DND-41 (cell line): ENCODE data around the gene AVL9.
"Not testable (repeated sequence)": the region's sequence is repeated elsewhere in the genome, so short reads cannot be mapped to it uniquely, and the experiment has no call there.

Source experiments
- ATAC-seq: fragments of 200-7000 bp; cut with Tn5 transposase; 3 replicates; pipeline ENCODE4 v1.9.1; 2021; ENCODE audit warnings: low read depth; ENCODE audit not compliant: insufficient read depth
- DNase-seq: peaks from one replicate; pipeline ENCODE4 v3.0.0-alpha.2; 2020
- H2AFZ ChIP-seq: 2 replicates; pipeline ENCODE4 v1.6.0; 2012; ENCODE audit warnings: low read depth, low read length
- H3K27ac ChIP-seq: 2 replicates; pipeline ENCODE4 v1.5.1; 2012; ENCODE audit warnings: low read length, inconsistent platforms
- H3K27me3 ChIP-seq: fragments of 200-600 bp; sonication (generic); 2 replicates; pipeline ENCODE4 v1.6.0; 2012; ENCODE audit warnings: low read length, mild to moderate bottlenecking, inconsistent platforms; ENCODE audit not compliant: insufficient read depth, poor library complexity
- H3K36me3 ChIP-seq: 2 replicates; pipeline ENCODE4 v1.5.1; 2012; ENCODE audit warnings: low read length, inconsistent platforms; ENCODE audit not compliant: insufficient read depth
- H3K4me1 ChIP-seq: 2 replicates; pipeline ENCODE4 v1.5.1; 2012; ENCODE audit warnings: mild to moderate bottlenecking, low read length; ENCODE audit not compliant: insufficient read depth
- H3K4me2 ChIP-seq: 2 replicates; pipeline ENCODE4 v1.6.0; 2012; ENCODE audit warnings: mild to moderate bottlenecking, moderate library complexity, low read length, inconsistent platforms; ENCODE audit not compliant: insufficient read depth
- H3K4me3 ChIP-seq, 2 experiments: fragments of 200-600 bp in 1 of 2; shearing (Covaris generic) in 1 of 2; 2 replicates each; pipeline ENCODE4 v1.5.1; 2012 to 2016; ENCODE audit warnings: inconsistent platforms in 2 of 2, low read length in 2 of 2, mild to moderate bottlenecking in 2 of 2, low read depth in 1 of 2, moderate library complexity in 1 of 2
- H3K79me2 ChIP-seq: 2 replicates; pipeline ENCODE4 v1.6.0; 2012; ENCODE audit warnings: low read length, inconsistent platforms; ENCODE audit not compliant: insufficient read depth
- H3K9ac ChIP-seq: 2 replicates; pipeline ENCODE4 v1.6.0; 2012; ENCODE audit warnings: low read depth, mild to moderate bottlenecking, inconsistent platforms, low read length, moderate library complexity
- H3K9me3 ChIP-seq: 2 replicates; pipeline ENCODE4 v1.5.1; 2012; ENCODE audit warnings: low read length, moderate library complexity, mild to moderate bottlenecking, inconsistent platforms; ENCODE audit not compliant: insufficient read depth, severe bottlenecking
- H4K20me1 ChIP-seq: 2 replicates; pipeline ENCODE4 v1.6.0; 2012; ENCODE audit warnings: low read length; ENCODE audit not compliant: insufficient read depth
- CTCF ChIP-seq: IDR thresholded peaks from 2 replicates; pipeline ENCODE4 v1.5.1; 2012; ENCODE audit warnings: borderline replicate concordance, low read length, moderate library complexity, mild to moderate bottlenecking; ENCODE audit not compliant: poor library complexity, severe bottlenecking; ENCODE audit errors: extremely low read depth
- EZH2 ChIP-seq: IDR thresholded peaks from 3 replicates; pipeline ENCODE4 v1.6.1; 2012; ENCODE audit warnings: borderline replicate concordance, low read depth, mild to moderate bottlenecking, moderate library complexity, low read length, inconsistent platforms; ENCODE audit not compliant: severe bottlenecking

The AVL9 gene

DNA sequence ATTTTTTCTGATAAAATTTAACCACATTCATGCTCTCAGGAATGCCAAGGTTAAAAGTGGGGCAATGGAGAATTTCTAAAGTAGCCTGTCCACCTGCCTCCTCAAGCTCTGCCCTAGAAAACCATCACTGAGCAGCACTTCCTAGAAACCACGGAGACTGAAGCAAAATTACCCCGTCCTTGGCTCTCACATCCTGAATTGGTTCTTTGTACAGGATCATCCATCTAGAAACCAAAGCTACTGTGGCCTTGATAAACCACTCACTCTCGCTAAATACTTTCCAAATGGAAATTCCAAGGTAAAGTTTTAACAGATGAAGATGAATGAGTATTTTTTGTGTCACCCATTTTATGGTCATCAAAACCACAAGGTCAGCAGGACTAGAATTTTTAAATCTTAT lies 96.6 kb downstream of the AVL9 start:
- Histone ChIP-seq H3K4me2 (no peak overlapping the region), H3K4me3 (no peak overlapping the region), H3K4me1 (no peaks in the 10 kb centered on the region), H3K79me2 (no peaks in the 10 kb centered on the region), H3K9me3 (no peaks in the 10 kb centered on the region), H4K20me1 (no peaks in the 10 kb centered on the region), H2AFZ (no peak overlapping the region), H3K27me3 (no peaks in the 10 kb centered on the region), H3K36me3 (peaks cover 7% of the 10 kb centered on the region), H3K9ac (no peak overlapping the region), H3K27ac (no peak overlapping the region)
- DNase-seq (no peak), ATAC-seq (no peak)
- TF ChIP-seq CTCF (no peak), EZH2 (no peak)

DNA sequence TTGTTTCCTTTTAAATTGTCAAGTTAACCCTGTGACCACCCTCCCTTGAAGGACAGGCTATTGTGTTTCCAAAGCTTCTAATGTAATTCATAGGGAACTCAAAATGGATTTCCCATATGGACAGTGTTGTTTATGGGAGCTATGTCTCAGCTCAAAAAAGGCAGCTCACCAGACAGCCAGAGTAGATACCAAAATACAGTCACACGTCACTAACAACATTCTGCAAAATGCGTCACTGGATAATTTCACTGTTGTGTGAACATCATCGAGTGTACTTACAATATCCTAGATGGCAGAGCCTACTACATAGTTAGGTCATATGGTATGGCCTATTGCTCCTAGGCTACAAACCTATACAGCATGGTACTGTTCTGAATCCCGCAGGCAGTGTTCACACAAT lies 97.4 kb downstream of the AVL9 start:
- Histone ChIP-seq H2AFZ (no peak overlapping the region), H3K9ac (no peak overlapping the region), H3K79me2 (no peaks in the 10 kb centered on the region), H3K4me3 (no peak overlapping the region), H3K4me1 (no peaks in the 10 kb centered on the region), H3K27me3 (no peaks in the 10 kb centered on the region), H3K27ac (no peak overlapping the region), H3K36me3 (peaks cover 3% of the 10 kb centered on the region), H4K20me1 (no peaks in the 10 kb centered on the region), H3K4me2 (no peak overlapping the region), H3K9me3 (no peaks in the 10 kb centered on the region)
- ATAC-seq (no peak), DNase-seq (no peak)
- no peak for TF ChIP-seq EZH2
- no peak for TF ChIP-seq CTCF

GRCh38 chr7:32594965-32595490 lies 99.7 kb downstream of the AVL9 start:
- H3K9me3 ChIP-seq, result no peaks in the 10 kb centered on the region
- ATAC-seq, result no peak
- H3K9ac ChIP-seq, result no peak overlapping the region
- no peak overlapping the region for H3K4me2 ChIP-seq
- no peaks in the 10 kb centered on the region for H3K4me1 ChIP-seq
- no peaks in the 10 kb centered on the region for H4K20me1 ChIP-seq
- H3K79me2 ChIP-seq, result no peaks in the 10 kb centered on the region
- no peak overlapping the region for H2AFZ ChIP-seq
- DNase-seq, result no peak
- H3K36me3 ChIP-seq, result no peaks in the 10 kb centered on the region
- H3K27ac ChIP-seq, result no peak overlapping the region
- no peaks in the 10 kb centered on the region for H3K27me3 ChIP-seq
- TF ChIP-seq CTCF (no peak), EZH2 (no peak)
- no peak overlapping the region for H3K4me3 ChIP-seq

DNA sequence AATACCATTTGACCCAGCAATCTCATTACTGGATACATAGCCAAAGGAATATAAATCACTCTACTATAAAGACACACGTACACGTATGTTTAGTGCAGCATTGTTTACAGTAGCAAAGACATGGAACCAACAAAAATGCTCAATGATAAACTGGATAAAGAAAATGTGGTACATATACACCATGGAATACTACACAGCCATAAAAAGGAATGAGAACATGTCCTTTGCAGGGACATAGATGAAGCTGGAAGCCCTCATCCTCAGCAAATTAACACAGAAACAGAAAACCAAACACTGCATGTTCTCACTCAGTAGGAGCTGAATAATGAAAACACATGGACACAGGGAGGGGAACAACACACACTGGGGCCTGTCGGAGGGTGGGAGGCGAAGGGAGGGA lies 105.9 kb downstream of the AVL9 start:
- H3K9ac ChIP-seq, DNase-seq, H3K79me2 ChIP-seq, H3K36me3 ChIP-seq, ATAC-seq, H3K9me3 ChIP-seq, H3K4me2 ChIP-seq, H3K4me1 ChIP-seq, H2AFZ ChIP-seq, H3K4me3 ChIP-seq, H4K20me1 ChIP-seq, H3K27me3 ChIP-seq, H3K27ac ChIP-seq: not testable (repeated sequence)
